Stimulated activated CD8-positive, alpha-beta memory T cell treated with anti-CD3 and anti-CD28 coated beads, Interleukin-4, amount 100 ng/mL, for 48 hours (primary cell): ENCODE results near the gene SEMG2.

Experiments
- DNase-seq: peaks from one replicate; pipeline ENCODE4 v3.0.0-alpha.2; 2020

Gene SEMG2, protein sequence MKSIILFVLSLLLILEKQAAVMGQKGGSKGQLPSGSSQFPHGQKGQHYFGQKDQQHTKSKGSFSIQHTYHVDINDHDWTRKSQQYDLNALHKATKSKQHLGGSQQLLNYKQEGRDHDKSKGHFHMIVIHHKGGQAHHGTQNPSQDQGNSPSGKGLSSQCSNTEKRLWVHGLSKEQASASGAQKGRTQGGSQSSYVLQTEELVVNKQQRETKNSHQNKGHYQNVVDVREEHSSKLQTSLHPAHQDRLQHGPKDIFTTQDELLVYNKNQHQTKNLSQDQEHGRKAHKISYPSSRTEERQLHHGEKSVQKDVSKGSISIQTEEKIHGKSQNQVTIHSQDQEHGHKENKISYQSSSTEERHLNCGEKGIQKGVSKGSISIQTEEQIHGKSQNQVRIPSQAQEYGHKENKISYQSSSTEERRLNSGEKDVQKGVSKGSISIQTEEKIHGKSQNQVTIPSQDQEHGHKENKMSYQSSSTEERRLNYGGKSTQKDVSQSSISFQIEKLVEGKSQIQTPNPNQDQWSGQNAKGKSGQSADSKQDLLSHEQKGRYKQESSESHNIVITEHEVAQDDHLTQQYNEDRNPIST

DNA sequence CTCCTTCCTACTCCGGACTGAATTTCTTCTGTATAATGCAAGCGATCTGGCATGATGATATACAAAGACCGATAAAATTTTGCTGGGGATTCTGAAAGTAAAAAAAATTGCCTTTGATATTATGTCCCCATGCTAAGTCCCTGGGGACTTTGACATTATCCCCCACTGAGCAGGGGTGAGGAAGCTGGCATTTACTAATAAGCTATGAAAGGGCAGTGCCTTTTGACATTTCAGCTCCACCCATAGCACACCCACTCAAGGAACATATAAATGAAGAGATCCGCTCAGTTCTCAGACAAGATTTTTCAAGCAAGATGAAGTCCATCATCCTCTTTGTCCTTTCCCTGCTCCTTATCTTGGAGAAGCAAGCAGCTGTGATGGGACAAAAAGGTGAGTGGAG, at the start of gene SEMG2:
TSS of gene SEMG2 (plus strand) at position 298 of the 400 bp plus-strand sequence. CDS start at position 315, 17 bp downstream.
- no peak for DNase-seq

DNA sequence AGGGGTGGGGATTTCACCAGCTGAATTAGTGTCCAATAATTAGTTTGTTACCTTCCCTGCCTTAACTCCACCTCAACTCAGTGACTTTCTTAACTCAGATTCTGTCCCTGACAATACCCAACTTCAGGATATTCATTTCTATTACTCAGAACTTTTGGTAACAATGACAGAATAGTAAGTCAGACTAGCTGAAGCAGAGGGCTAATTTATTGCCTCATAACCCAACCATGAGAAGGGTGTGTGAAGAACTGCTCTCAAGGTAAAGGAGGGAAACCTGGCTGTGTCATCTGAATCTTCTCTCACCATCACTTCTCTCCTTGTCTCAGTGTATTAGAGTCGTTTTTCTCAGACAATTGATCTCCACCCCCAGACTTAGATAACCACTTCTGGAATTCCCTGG, 47.7 kb upstream of the SEMG2 start:
- no peak for DNase-seq

DNA sequence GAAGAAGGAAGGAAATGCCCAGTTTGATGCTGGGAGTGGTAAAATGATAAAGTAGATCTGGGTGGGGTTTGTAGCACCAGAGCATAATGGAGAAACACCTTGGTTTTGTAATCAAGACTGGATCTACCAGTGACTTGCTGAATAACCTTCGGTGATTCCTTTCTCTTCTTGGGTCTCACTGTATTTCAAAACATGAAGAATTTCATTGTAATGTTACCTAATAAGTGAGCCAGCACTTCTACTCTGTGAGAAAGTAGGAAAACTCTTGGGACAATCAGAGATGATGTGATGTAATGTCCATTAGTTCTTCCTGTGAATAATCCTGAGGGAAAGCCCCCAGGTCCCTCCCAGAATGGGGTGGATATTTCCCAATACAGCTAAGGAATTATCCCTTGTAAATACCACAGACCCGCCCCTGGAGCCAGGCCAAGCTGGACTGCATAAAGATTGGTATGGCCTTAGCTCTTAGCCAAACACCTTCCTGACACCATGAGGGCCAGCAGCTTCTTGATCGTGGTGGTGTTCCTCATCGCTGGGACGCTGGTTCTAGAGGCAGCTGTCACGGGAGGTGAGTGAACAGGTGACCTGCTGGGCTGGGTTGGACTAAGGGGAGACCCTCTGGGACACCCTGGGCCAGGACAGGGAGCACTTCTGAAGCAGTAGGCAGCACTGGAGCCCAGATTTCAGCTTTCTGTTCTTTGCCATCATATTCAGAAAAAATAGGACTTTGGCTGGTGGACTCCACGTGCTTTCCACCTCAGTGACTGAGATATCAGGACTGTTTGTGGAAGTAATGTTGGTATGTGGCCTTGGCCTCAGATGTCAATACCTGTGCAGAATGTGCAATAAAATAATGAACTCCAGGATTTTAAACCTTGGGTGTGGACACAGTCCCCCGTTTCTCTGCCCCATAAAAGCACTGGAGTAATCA, 46.5 kb upstream of the SEMG2 start, which contains the start of gene PI3:
TSS of gene PI3 (plus strand) at position 469 of the 931 bp plus-strand sequence. CDS start at position 490, 21 bp downstream.
- no peak for DNase-seq

DNA sequence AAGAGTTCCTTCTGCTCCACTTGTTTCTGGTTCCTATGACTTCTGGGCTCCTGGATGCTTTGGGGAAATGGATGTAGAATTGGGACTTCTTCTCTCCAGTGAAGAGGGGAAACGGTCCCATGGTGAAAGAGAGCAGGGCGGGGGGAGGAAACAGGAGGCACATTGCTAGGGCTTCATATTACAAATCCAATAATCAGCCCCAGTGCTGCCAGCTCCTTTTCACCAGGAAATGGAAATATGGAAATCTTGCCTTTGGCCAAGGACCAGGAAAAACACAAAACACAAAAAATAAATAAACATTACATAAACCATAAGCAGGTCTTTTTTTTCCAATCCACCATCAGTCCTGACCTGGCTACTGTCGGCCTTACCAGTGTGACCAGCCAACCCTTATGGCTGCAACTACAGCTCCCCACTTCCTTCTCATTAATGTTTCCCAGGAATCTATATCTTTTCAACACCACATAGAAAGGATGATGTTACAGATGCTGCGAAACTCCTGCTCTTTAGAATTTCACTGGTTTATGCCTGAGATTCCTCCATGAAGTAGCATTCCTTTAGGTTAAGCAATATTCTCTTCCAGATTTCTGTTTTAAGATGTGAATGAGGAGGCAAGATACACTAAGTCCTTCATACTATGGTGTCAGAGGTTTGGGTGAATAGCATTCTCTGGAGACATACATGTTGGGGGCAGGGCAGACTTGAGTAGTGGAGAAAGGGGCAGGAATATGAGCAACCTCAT, 44.5 kb upstream of the SEMG2 start:
- DNase-seq, result no peak

DNA sequence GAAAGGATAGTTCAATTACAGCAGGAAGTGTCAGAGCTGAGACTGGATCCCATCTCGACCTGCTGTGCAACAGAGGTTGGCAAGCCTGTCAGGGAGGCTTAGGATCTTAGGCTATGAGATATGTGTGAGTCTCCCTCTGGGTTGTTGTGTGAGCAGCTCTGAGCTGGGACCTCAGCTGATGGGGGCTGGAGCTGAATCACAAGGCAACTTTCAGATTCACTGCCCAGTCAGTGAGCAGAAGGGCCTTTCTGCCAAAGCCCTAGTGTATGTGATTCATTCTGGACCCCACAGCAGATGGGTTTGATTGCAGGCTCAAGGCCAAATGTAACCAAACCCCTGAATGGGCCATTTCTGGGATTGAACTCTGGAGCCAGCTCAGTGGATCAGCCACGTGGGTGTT, 42.0 kb upstream of the SEMG2 start:
- no peak for DNase-seq

DNA sequence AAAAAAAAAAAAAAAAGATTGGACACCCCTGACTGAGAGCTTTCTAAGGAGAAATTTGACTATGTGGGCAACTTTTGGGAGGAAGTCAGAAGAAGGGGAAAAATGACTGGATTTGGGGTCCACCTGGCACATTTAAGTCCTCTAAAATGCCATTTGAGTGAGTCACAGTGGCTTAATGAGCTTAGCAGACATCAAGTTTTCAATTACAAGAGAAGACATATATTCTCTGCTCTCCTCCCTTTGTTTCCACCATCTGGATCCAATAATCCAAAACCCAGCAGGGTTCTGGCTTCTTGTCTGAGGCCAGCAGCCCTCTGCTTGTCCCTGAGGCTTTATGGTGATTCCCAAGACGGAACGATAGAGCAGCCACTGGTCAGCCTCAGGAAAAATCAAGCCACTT, 39.5 kb upstream of the SEMG2 start:
- no peak for DNase-seq

DNA sequence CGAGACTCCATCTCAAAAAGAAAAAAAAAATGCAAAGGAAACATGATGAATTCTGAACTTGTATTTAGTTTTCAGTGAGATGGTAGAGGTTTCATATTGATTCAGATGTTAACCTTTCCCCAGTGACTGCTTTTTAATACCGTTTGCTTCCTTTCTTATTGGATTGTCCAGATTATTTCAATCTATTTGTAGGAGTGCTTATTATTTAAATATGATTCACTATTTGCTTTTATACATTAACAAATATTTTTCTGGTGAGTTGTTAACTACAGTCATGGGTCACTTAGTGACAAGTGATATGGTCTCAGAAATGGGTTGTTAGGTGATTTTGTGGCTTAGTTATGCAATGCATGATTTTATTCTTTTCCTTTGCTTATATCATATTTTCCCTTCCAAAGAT, 38.1 kb upstream of the SEMG2 start:
- no peak for DNase-seq

DNA sequence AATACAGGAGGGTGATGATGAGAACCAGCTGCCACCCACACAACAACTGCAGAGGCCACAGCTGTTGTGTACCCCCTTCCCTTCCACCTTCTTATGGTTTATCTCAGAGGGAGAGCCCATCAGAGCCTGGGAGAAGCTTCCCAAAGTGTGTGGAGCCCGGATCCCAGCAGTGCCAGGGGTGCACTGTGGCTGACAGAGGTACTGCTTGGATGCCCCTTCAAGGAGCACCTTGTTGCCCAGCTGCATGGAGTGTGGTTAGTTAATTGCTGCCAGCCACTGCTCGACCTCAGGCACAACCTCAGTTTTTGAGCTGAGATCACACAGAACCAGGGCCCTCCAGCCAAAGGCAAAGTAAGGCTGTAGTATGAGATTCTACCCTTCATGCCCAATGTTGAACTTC, 33.5 kb upstream of the SEMG2 start:
- no peak for DNase-seq

DNA sequence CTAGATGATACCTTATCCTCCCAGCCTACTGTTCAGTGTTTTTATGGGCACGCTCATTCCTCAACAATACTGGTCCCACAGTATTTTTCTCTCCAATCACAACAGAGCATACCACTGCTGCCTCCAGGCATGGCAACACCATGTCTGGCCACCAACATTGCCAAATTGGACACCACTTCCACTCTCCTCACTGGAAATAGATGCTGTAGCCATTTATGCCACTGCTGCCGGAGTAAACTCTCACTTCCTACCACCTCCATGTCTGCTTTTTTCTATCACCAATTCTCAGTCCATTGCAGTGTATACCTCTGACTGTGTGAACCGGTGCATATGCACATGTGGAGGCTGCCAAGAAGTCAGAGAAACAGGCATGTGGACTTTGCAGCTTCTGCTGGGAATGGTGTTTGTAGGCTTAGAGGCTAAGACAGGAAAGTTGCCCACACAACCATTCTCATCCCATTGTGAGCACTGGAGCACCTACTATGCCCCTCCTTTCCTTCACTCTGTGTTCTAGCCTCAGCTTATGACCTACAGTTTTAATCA, 32.0 kb upstream of the SEMG2 start:
- no peak for DNase-seq

DNA sequence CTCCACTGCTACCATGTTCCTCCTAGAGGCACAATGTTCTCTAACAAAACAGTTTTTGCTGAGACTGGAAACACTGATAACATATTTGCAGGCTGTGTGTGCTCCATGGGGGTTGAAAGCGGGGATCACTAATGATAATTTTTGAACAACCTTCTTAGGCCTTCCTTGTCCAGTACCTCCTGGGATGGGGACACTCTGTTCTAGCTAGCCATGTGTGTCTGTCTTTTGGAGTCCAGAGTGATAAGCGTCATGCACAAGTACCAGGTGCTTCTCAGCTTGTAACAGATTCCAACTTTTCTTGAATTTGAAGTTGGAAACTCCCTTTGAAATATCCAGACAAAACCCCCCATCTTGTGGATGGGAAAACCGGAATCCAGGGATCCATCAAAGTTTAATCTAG, 31.3 kb upstream of the SEMG2 start:
- DNase-seq, result no peak

DNA sequence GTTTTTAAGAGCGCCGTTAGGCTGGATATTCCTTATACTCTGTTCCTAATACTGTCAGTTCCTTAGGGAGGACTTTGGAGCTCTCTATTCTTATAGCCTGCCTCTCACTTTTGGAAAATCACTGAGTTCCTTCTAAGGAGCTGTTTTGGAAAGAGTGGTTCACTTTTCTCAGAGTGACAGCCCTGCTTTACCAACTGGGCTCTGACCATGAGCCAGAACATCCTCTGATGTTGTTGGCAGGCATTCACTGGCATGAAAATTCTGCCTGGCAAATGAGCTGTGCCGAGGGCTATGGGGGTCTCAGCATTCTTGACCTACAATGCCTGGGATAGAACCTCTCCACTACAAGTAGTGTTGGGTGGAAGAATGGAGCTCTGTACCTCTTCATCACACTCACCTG, 29.2 kb upstream of the SEMG2 start:
- no peak for DNase-seq

DNA sequence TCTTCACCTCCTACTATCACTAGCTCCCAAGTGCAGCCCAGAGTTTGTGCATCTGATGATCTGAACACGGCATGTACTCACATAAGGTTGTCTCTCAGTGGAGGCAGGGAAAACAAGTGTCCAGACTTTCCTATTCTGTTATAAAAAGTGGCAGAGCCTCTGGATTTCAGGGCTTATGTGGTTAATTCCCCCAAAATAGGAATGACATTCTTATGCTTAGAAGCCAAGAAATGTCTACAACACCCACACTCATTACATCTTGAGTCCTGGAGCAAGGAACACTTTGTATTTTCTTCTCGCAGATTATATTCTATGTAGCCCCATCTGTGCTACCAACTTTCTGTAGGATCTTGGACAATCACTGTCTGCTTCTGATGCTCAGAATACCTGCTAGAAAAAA, 27.8 kb upstream of the SEMG2 start:
- no peak for DNase-seq

DNA sequence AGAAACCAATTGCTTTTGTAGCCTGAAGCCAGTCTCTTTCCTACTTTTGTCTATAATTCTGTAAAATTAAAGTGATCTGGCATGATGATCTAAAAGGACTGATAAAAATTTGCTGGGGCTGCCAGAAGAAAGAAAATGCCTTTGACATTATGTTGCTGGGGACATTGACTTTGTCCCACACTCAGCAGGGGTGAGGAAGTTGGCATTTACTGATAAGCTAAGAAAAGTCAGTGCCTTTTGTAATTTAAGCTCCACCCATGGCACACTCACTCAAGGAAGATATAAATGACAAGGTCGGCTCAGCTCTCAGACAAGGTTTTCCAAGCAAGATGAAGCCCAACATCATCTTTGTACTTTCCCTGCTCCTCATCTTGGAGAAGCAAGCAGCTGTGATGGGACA, 14.4 kb upstream of the SEMG2 start, which contains the start of gene SEMG1:
TSS of gene SEMG1 (plus strand) at position 309 of the 400 bp plus-strand sequence. CDS start at position 330, 21 bp downstream.
- DNase-seq, result no peak

DNA sequence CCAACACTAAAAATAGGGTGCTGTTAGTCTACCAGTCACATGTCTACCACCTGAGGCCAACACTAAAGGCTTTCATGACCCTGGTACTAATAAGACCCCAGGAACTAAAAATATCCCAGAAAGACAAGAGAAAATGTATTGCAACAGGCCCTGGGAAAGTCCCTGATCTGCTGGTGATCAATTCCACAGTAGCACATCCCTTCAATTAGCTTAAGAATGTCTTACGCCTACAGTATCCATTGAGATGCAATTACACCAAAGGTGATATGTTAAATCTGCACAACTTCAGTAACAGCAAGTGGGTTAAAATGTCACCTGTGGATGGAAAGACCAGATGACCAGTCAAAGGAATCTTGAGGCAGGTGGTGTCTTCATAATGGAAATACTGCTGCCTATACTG, 11.2 kb upstream of the SEMG2 start:
- DNase-seq, result no peak

DNA sequence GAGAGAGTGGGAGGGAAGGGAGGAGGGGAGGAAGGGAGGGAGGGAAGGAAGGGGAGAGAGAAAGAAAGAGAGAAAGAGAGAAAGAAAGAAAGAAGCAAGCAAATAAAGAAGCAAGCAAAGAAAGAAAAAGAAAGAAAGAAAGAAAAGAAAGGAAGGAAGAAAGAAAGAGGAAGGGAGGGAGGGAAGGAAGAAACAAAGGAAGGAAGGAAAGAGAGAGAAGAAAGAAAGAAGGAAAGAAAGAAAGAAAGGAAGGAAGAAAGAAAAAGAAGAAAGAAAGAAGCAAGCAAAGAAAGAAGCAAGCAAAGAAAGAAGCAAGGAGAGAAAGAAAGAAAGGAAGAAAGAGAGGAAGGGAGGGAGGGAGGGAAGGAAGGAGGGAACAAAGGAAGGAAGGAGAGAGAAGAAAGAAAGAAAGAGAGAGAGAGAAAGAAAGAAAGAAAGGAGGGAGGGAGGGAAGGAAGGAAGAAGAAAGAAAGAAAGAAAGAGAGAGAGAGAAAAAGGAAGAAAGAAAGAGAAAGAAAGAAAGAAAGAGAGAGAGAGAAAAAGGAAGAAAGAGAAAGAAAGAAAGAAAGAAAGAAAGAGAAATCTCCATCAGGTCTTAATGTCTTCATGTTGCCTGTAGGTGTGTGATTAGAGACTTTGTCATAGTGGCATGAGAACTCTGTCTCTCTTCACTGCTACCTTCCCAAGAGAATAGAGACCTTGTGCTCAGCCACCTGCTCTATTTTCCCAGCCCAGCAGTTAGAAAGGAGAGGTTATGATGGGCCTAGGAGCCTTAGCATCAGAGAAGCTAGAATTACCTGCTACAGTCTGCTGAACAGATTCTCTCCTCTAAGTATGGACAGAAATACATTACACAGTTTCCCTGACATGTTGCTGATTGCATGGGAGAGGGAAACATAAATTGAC, 9.4 kb upstream of the SEMG2 start:
- DNase-seq, result no peak

DNA sequence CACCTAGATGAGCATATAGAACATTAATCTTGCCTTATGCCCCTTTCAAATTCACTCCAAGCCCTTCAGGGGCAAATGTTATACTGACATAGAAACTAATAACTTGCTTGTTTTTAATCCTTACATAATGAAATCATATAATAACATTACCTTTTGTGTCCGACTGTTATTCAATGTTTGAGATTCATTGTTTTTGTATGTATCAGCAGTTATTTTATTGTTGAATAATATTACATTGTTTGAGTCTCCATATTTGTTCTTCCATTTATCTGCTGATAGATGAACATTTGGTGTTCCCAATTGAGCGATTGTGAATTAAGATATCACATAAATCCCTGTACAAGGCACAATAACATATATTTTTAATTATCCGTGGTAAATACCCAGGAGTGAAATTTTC, 8.3 kb upstream of the SEMG2 start:
- no peak for DNase-seq

DNA sequence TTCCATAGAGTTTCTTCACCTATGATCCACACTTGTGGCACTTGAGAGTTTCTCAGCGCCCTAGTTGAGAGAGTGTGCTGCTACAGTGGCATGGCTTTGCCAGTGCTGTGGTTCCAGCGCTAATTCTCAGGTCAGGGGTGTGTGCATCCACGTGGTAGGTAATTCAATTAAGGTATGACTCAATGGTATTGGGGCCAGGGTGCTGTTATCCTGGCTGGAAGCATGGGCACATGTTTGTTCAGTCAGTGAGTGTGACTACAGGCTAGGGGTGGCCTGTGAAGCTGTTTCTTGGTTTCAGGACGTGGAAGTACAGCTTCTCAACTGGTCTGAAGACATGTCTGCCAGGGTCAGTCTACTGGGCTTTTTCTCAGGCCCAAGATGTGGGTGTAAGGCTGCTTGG, 3.0 kb upstream of the SEMG2 start:
- DNase-seq, result no peak

DNA sequence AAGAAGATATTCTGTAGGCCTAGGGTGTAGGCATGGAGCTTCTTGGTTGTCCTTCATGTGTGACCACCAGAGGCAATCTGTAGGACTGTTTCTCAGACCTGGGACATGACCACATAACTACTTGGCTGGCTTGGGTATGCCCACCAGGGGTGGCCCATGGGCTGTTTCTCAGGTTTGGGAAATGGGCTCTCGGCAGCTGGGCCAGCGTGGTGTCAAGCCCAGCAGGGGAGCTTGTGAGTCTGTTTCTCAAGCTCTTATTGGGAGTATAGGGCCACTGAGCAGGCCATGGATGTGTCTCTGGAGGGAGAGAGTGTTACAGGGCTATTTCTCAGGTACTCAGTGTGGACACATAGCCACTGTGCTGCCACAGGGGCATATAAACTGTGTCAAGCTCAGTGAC, 2.5 kb upstream of the SEMG2 start:
- no peak for DNase-seq

DNA sequence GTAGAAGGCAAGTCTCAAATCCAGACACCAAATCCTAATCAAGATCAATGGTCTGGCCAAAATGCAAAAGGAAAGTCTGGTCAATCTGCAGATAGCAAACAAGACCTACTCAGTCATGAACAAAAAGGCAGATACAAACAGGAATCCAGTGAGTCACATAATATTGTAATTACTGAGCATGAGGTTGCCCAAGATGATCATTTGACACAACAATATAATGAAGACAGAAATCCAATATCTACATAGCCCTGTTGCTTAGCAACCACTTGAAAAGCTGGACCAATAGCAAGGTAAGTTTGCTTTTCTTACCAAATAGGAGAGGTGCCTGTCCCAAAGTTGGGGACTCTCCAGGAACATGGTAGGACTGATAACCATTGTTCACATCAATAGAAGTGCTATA, 2.0 kb downstream of the SEMG2 start:
- no peak for DNase-seq

DNA sequence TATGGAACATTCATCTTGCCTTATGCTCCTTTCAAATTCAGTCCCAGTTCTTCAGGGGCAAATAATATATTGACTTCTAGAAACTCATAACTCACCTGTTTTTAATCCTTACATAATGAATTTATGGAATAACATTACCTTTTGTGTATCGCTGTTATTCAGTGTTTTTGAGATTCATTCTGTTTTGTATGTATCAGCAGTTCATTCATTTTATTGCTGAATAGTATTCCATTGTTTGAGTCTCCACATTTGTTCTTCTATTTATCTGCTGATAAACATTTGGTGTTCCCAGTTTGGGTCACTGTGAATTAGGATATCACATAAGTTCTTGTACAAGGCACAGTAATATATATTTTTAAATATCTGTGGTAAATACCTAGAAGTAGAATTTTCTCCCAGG, 5.1 kb downstream of the SEMG2 start:
- no peak for DNase-seq
